NCI-H2171 treated with DMSO at 0.1 percent for 48 hours (cell line): Measurements from ENCODE around the gene KIAA0753.
"Not testable (repeated sequence)": the region's sequence is repeated elsewhere in the genome, so short reads cannot be mapped to it uniquely, and the experiment has no call there.

Experiments used
- DNase-seq: peaks from one replicate; lab custom pipeline; 2025; lab: John Stamatoyannopoulos, UW

KIAA0753 gene

DNA sequence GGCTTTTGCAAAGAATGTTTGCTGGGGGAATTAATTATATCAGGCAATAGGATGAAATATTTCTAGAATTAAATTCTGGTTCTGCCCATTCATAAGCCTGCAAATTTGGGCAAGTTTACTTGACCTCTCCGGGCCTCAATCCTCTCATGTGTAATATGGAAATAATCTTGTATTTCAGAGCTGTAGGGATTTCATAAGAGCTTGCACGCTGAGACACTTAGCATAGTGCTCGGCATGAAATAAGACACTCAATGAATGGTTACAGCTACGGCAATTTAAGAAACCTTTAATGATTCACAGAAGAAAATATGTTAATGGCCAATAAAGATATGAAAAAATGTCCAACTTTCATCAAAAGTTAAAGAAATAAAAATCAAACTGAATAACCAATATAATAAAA is 43.6 kb downstream of the KIAA0753 start:
- no peak for DNase-seq

DNA sequence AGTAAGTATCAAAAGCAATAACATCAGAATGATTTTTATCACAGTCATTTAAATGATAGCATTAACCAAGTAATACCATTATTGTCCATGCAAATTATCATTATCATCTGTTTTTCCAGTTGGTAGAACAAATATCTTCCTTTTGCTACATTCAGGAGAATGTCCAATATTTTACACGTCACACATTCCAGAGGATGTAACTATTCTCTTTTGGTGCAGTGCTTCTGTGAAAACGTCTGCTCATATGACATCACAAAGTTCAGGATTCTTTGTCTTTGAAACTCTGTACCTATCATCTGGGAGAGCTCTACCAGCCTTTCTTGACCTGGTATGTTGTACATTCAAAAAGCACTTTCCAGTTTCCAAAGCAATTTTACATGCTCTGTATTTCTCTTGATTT is 44.0 kb downstream of the KIAA0753 start:
- no peak for DNase-seq

GRCh38 chr17:6596081-6596480 is 44.4 kb downstream of the KIAA0753 start:
- no peak for DNase-seq

DNA sequence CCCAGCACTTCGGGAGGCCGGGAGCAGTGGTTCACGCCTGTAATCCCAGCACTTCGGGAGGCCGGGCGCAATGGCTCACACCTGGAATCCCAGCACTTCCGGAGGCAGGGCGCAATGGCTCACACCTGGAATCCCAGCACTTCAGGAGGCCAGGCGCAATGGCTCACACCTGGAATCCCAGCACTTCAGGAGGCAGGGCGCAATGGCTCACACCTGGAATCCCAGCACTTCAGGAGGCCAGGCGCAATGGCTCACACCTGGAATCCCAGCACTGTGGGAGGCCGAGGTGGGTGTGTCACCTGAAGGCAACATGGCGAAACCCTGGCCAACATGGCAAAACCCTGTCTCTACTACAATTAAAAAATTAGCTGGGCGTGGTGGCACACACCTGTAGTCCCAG is 47.1 kb downstream of the KIAA0753 start:
- not testable (repeated sequence) for DNase-seq

GRCh38 chr17:6592173-6592572 is 48.3 kb downstream of the KIAA0753 start:
- no peak for DNase-seq

DNA sequence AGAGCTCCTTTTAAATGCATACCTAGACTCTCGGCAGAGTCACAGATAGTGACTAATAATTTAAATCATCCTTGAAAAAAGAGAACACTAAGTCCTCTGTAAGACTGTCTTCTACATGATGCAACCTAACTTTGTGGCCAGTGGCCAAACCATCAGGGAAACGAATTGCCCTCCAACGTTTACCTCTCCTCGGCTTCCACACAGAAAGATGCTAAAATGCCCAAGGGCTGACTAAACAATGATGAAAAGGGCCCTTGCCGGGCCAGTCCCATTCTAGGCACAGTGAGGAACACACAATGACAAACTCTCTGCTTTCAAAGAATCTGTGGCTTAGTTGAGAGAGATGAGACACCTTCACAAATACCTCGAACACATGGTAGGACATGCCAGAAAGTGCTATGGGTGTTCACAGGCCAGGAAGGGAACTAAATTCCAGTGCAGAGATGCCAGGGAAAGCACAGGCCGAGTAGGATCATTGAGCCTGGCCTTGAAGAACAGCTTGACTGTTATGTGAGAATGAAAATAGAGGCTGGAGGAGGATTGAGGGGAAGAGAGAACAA is 48.8 kb downstream of the KIAA0753 start:
- DNase-seq = no peak

GRCh38 chr17:6589266-6589946 is 51.1 kb downstream of the KIAA0753 start:
- no peak for DNase-seq

DNA sequence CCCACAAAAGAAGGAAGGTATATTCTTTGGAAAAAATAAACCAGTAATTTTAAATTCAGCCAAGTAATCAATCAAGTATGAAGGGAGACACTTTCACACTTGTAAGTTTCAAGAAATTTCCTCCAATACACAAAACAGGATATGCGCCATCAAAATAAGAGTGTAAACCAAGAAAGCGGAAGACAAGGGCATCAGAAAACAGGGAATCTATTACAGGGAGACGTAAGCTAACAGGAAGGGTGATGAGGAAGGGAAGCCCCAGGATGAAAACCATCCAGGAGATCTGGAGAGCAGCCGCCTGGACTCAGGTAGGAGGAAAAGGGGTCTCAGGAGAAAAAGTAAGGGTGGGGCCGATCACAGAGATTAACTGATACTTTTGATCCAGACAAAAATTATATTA is 52.3 kb downstream of the KIAA0753 start:
- DNase-seq = no peak

DNA sequence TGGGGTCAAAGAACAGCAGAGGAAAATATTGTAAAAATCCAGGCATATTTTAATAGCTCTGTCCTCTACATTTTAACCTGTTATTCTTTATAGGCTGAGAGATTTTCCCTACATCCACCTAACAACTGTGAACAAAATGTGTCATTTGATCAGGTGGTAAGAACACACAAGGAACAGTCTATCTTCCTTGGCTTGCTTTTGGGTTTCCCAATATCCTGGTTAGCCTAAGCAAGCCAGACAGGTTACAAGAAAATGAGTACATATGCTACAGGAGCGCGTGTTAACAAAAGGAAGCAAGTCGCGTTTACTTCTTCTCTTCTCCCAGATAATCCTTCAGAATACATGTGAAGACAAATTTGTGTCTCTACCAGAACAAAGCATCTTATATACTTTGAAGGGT is 53.2 kb downstream of the KIAA0753 start:
- no peak for DNase-seq

- DNase-seq = no peak
Observed at GRCh38 chr17:6583411-6583810, 57.1 kb downstream of the KIAA0753 start.

- DNase-seq = no peak
Observed at GRCh38 chr17:6580625-6581024, 59.9 kb downstream of the KIAA0753 start.

DNA sequence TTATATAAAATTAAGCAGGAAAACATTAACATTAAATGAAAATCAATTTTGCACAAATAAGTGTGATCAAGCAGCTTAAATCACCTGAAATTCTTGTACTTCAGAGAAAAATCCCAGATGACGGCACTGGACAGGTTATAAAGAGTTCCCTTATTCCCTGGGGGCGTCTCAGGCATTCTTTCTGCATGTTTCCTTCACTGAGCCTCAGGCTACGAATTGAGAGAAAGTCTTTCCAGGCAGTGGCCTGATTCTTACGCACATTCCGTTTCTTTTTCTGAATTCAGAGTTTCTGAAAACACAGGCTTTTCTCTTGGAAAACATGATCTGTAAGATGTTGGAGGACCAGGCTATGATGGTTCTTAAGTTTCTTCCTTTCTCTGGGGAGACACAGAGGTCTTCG is 62.0 kb downstream of the KIAA0753 start:
- no peak for DNase-seq

- DNase-seq = no peak
Observed at GRCh38 chr17:6577686-6578263, 62.7 kb downstream of the KIAA0753 start.

DNA sequence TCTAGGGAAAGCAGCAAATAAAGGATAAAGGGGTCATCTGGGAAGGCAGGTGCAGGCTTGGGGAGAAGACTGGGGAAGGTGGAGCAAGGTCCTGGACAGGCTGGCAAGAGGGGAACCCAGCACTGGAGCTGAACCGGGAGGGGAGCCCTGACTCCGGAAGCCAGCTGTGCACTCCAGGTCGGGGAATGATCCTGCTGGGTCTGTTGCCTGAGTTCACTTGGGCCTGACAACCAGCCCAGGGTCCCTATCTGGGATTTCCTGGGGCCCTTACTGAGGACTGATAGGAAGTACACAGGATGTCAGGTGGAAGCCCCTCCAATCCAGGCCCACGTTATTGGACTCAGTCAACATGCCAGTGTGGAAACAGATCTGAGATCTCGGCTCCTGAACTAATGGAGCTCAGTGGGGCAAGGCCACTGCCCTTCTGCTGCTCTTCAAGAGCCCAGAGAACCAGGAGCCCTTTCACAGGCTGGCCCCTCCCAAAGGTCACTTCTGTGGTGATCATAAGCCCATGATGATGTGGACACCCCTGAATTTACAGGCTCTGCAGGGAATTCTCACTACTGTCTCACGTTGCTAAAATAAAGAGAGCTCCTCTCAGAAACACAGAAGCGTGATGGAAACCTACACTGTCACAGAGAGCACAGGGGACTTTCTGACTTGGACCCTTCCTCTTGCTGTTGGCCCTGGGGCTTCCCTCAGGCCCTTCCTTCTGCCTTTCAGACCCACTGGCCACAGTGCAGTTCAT is 64.3 kb downstream of the KIAA0753 start:
- no peak for DNase-seq

GRCh38 chr17:6575596-6575988 is 64.9 kb downstream of the KIAA0753 start:
- no peak for DNase-seq

GRCh38 chr17:6574687-6575595 is 65.6 kb downstream of the KIAA0753 start:
- DNase-seq = no peak

DNA sequence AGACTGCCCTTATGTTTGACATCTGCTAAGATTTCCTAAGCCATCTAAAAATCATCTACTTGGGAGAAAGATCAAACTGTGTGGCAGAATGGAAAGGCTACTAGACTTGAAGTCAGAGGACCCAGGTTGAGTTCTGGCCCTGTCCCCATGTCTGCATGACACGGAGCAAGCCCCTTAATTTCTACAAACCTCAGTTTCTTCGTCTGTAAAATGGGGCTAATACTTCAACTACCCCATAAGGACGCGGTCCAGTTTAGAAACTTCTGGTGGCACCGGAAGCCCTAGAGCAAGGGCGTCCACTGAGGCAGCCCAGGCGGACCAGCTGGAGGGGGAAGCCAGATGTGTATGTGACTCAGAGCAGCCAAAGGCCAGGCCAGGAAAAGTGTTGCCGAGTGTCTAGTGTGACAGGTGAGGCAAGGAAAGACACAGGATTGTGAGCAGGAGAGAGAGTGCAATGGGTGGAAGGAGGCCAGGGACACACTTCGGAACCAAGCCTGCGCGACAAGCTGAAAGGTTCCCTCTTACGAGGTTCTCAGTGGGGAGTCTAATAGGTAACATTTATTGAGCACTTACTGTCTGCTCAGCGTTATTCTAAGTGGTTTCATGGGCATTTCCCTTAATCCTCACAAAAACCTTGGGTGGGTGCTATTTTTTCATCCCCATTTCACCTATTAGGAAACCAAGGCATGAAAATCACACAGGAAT is 66.4 kb downstream of the KIAA0753 start:
- DNase-seq = no peak

DNA sequence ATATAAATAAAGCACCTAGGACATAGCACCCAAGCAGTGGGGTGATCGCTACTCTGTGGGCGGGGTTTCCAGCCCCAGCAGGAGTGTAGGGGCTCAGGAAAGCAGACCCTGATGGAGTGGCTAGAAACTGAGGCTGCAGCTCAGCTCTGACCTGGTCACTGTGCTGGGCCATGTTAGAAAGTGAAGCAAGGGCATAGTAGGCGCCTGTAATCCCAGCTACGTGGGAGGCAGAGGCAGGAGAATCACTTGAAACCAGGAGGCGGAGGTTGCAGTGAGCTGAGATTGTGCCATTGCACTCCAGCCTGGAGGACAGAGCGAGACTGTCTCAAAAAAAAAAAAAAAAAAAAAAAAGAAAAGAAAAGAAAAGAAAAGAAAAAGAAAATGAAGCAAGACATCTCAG is 67.0 kb downstream of the KIAA0753 start:
- not testable (repeated sequence) for DNase-seq

DNA sequence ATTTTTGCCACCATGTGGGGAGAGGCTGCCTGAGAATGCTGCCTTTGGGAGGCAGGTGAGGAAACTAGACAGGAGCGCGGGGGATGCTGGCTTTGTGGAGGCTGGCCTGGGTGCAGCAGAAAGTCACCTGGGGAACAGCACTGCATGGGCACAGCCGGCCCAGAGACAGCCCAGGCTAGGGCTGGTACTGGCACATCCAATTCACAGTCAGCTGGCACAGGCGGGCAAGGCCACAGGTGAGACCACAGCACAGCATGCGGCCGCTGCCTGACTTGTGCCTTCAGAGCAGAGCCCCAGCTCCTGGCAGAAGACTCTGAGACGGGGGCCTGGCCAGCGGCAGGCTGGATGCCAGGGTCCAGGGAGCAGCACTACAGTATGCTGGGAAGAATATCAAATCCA is 67.5 kb downstream of the KIAA0753 start:
- DNase-seq = no peak

- no peak for DNase-seq
Observed at GRCh38 chr17:6571452-6571781, 69.1 kb downstream of the KIAA0753 start.

DNA sequence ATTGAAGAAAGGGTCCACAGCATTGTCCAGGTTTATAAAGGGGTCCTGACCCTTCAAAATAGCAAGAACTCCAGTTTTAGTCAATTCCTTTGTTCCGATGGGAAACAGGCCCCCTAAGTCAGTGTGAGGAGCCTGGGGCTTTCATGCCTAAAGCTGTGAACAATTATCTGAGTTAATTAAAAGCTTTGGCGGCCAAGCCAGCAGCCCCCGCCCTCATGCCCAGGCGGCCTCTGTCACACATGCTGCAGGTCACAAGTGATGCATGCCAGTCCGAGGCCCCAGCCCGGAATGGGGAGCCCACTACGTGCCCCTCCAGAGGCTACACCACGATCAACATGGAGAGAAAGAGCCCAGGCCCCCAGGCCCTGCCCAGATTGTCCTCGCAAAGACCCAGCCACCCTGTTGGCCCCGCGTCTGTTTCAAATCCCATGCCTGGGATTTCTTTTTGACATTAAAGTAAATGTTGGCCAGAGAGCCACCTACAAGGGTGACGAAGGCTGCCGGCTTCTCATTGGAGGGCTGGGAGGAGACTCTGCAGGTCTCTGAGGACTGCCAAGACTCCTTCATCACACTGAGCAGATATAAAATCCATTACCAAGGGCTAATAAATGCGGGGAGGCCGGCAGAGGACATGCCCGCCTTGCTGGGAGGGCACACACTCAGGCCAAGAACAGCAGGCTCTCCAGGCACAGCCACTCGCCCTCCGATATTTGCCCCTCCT is 69.6 kb downstream of the KIAA0753 start:
- DNase-seq = no peak
